Kasumi-1 (cell line): ENCODE results near the gene SCT.

Experiments used
- DNase-seq, 2 experiments: peaks; one replicate each; lab custom pipeline; 2025; lab: John Stamatoyannopoulos, UW

The SCT gene

DNA sequence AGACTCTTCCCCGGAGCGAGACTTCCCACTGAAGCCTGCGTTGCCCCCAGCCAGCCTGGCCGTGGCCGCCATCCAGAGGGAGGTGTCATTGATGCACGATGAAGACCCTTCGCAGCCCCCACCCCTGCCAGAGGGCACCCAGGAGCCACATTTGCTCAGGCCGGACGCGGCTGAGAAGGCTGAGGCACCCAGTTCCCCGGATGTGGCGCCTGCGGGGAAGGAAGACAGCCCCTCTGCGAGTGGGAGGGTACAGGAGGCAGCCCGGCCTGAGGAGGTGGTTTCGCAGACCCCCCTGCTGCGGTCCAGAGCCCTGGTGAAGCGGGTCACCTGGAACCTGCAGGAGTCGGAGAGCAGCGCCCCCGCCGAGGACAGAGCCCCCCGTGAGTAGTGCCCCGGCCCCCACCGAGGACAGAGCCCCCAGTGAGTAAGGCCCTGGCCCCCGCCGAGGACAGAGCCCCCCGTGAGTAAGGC is 17.6 kb downstream of the SCT start:
- DNase-seq, result no peak

- DNase-seq, result no peak
Measured at GRCh38 chr11:608791-609251, 18.2 kb downstream of the SCT start.

GRCh38 chr11:607971-608659 is 18.9 kb downstream of the SCT start:
- no peak for DNase-seq

GRCh38 chr11:607020-607780 is 19.8 kb downstream of the SCT start:
- DNase-seq, result no peak

GRCh38 chr11:606245-606644 is 20.7 kb downstream of the SCT start:
- no peak for DNase-seq

GRCh38 chr11:605286-606129 is 21.5 kb downstream of the SCT start:
- DNase-seq, result no peak

GRCh38 chr11:603154-603553 is 23.8 kb downstream of the SCT start:
- DNase-seq, result no peak

DNA sequence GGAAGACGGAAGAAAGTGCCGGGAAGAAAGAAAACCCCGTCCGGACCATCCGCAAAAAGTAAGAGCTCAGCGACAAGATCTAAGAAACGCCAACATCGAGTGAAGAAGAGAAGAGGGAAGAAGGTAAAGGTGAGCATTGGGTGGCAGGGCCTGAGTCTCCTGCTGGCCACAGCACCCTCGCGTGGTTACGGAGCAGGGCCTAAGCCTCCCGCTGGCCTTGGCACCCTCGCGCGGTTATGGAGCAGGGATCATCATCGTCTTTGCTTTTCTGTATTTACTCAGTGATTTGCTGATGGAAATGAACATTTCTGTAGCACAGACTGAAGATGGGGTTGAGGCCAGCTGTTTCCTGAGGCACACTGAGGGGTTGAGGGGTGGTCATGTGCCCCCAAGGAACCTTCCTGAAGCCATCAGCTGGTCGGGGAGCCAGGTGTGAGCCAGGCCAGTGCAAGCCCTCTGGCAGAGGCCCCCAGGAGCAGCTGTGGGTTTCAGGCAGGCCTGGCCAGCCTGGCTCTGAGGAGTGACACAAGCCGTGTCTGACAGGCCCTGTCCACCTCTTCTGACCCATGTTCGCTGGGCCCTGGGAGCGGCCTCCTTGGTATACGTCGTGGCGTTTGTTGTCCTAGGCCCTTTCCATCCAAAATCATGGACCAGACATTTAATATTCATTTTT is 25.3 kb downstream of the SCT start:
- no peak for DNase-seq

DNA sequence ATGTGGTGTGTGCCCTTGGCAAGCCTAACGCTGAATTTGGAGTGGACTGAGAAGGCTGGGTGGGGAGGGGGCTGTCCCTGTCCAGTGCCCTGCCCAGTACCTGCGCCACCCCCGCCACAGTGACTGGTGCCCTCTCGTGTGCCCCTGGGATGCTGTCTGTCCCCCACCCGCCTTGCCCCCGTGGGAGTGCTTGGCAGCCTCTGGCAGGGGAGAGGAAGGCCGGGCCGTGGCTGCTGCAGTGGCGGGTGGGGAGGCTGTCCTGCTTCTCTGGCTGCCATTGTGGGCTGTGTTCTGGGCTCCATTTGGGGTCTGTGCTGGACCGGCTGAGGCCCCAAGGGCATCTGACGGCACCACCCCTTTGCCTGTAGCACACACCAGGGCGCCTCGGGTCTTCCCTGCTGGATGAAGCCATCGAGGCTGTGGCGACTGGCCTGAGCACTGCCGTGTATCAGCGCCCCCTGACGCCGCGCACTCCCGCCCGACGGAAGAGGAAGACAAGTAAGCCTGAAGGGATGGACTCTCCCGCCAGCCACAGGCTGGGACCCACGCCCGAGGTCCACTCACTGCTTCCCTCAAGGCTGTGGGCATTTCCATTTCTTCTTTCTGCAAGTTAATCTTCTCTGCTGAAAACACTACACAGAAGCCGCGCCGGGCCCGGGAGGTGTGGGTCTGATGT is 28.8 kb downstream of the SCT start:
- DNase-seq, result no peak

DNA sequence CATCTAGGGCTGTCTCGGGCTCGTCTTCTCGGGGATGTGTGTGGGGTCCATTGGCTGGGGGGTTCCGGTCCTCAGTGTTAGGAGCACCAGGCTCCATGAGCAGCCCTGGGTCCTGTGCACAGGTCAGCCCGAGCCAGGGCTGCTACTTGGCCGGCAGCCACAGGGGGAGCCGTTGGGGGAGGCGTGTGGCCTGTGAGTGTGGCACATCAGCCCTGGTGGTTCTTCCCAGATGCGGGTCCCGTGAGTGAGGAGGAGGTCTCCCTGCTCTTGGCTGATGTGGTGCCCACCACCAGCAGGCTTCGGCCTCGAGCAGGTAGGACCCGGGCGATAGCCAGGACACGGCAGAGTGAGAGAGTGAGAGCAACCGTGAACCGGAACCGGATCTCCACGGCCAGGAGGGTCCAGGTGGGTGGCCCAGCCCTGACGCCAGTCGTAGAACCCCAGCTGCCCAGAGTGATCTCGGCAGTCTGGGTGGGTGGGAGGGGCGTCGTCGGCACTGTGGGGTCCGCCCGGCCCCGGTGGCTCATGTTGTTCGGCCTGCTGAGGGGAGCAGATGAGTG is 29.7 kb downstream of the SCT start:
- no peak for DNase-seq

- DNase-seq, result no peak
Measured at GRCh38 chr11:596374-596773, 30.6 kb downstream of the SCT start.

GRCh38 chr11:595400-595799 is 31.6 kb downstream of the SCT start:
- DNase-seq, result no peak

DNA sequence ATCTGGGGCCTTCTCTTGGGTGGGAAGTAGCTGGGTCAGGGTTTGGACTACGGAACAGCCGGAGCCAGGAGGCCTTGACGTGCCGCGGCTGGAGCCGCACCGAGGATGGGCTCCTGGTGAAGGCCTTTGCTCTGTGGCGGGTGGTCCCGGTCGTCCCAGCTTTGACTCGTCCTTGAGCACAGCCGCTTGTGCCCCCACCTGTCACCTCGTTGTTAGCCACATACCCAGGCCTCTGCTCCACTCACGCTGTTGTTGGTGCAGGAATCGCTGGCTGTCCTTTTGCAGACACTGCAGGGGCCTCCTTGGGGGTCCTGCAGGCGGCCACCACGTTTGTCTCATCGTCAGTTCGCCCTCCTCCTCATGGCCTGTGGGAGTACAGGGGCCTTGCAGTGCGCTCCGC is 33.6 kb downstream of the SCT start:
- DNase-seq, result no peak

- DNase-seq, result no peak
Measured at GRCh38 chr11:592918-593317, 34.1 kb downstream of the SCT start.

DNA sequence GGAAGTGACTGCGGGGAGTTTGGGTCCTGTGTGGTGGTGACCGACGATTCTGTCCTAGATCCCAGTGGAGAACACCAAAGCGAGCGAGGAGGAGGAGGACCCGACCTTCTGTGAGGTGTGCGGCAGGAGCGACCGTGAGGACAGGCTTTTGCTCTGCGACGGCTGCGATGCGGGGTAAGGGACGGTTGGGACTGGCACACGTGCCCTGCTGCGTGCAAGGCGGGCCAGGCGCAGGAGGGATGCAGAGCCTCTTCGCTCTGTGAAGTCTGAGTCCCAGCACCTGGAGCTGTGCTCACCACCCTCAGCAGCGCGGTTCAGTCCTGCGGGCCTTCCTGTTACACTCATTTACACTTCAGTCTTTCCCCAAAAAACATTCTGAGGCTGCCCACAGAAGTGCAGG is 34.5 kb downstream of the SCT start:
- no peak for DNase-seq

GRCh38 chr11:590997-591396 is 36.0 kb downstream of the SCT start:
- no peak for DNase-seq

DNA sequence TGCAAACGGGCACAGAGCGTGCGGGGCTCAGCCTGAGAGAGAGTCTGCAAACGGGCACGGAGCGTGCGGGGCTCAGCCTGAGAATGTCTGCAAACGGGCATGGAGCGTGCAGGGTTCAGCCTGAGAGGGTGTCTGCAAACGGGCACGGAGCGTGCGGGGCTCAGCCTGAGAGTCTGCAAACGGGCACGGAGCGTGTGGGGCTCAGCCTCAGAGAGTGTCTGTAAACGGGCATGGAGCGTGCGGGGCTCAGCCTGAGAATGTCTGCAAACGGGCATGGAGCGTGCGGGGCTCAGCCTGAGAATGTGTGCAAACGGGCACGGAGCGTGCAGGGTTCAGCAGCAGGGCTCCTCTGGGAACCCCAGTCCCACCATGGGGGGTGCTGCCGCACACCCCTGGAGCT is 37.2 kb downstream of the SCT start:
- DNase-seq, result no peak

DNA sequence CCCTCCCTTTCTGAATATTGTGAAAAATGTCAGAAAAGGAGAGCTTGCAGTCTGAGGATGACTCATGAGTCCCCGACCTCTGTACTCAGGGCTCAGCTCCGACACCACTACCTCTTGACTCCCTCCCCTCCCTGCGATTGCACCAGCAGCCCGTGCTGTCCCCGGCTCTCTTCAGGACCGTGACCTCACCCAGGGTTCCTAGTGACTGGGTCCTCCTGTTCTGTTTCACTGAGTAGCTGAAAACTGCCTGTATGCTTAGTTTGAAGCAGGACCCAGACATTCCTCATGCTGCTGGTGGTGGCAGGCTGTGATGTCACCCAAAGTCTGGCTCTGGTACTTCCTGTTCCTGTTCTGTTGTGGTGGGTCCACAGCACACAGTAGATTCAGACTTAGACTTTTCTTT is 39.0 kb downstream of the SCT start:
- DNase-seq, result peak; percentile 96

DNA sequence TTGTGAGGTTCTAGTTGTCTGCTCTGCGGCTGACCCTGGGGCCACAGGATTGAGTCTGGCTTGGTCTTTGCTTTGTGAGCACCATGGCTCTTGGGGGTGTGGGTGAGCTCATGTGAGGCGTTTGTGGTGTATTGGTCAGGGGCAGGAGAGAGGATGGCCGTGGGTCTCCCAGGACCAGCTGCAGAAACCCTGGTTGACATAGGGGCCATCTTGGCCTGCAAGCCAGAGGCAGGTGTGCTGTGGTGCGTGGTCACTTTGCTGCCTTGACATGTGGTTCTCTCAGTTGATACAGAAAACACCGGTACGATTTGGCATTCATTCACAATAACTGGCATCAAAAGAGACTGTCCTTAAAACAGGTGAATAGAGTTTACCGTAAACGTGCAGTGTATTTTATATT is 39.4 kb downstream of the SCT start:
- DNase-seq, result no peak

DNA sequence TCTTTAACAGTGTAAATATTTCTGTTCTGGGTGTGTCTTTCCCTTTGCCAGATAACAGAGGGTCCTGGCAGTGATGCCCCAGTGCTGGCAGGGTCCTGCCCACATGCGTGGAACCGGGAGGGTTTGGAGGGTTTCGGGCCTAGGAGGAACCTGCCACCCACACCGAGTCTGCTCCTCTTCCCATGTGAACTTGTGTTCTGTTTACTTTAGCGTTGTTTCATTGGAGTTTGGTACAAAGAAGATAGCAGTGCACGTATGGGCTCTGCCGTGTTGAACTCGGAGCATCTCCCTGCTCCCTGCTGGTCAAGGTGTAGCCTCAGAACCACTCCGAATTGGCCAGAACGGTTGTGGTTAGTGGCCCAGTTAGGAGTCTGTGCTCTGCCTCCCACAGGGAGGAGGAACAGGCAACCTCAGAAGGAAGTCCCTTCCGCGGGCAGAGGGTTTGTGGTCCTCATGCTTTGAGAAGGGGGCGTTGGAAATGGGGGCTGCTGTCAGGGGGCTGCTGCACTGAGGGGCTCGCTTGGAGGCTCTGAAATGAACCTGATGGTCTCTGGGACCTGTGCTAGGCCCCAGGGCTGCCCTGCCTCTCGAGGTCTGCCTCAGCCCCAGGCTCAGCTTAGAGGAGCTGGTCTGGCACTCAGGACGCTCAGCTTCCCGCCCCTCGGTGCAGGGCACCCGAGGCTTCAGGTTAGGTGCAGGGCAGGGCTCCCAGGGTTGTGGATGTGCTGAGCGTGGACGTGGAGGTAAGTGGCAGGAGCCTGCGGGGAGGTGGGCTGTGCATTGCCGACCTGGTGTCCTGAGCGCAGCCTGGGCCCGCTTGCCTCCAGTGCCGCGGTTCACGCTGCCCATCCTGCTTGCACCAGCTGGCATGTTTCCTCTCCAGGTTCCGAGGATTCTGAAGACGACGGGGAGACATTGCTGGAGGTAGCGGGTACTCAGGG is 40.3 kb downstream of the SCT start:
- no peak for DNase-seq
